GM12865 (cell line): ENCODE data around the gene SPRY1.

ENCODE experiments used
- DNase-seq: peaks from one replicate; pipeline ENCODE4 v3.0.0; 2010; ENCODE audit warnings: low read depth
- H3K4me3 ChIP-seq: 2 replicates; pipeline ENCODE4 v1.5.1; 2011; ENCODE audit warnings: mild to moderate bottlenecking, low read depth, low read length, control low read depth
- CTCF ChIP-seq: IDR thresholded peaks from 2 replicates; pipeline ENCODE4 v1.5.1; 2011; ENCODE audit warnings: low read length, control low read depth, low read depth, inconsistent platforms; ENCODE audit not compliant: insufficient read depth; ENCODE audit errors: missing control alignments

The SPRY1 gene

GRCh38 chr4:123415576-123415975 is 19.0 kb downstream of the SPRY1 start:
- DNase-seq: no peak
- H3K4me3 ChIP-seq: no peak overlapping the region
- no peak for TF ChIP-seq CTCF

GRCh38 chr4:123415977-123416376 is 19.4 kb downstream of the SPRY1 start:
- TF ChIP-seq CTCF: no peak
- H3K4me3 ChIP-seq: no peak overlapping the region
- DNase-seq: no peak

- no peak overlapping the region for H3K4me3 ChIP-seq
- DNase-seq: no peak
- no peak for TF ChIP-seq CTCF
These were observed 21.2 kb downstream of the SPRY1 start for GRCh38 chr4:123417813-123418212.

- TF ChIP-seq CTCF: no peak
- no peak overlapping the region for H3K4me3 ChIP-seq
- peak; percentile 61 for DNase-seq
These were observed 21.8 kb downstream of the SPRY1 start for GRCh38 chr4:123418351-123418931.

GRCh38 chr4:123419885-123420755 is 23.5 kb downstream of the SPRY1 start:
- no peak for TF ChIP-seq CTCF
- H3K4me3 ChIP-seq: no peak overlapping the region
- DNase-seq: no peak

- TF ChIP-seq CTCF: no peak
- no peak for DNase-seq
- H3K4me3 ChIP-seq: no peak overlapping the region
These were observed 24.8 kb downstream of the SPRY1 start for GRCh38 chr4:123421227-123421936.
